ENCODE measurements around the gene GRM4.

GRM4 gene

DNA sequence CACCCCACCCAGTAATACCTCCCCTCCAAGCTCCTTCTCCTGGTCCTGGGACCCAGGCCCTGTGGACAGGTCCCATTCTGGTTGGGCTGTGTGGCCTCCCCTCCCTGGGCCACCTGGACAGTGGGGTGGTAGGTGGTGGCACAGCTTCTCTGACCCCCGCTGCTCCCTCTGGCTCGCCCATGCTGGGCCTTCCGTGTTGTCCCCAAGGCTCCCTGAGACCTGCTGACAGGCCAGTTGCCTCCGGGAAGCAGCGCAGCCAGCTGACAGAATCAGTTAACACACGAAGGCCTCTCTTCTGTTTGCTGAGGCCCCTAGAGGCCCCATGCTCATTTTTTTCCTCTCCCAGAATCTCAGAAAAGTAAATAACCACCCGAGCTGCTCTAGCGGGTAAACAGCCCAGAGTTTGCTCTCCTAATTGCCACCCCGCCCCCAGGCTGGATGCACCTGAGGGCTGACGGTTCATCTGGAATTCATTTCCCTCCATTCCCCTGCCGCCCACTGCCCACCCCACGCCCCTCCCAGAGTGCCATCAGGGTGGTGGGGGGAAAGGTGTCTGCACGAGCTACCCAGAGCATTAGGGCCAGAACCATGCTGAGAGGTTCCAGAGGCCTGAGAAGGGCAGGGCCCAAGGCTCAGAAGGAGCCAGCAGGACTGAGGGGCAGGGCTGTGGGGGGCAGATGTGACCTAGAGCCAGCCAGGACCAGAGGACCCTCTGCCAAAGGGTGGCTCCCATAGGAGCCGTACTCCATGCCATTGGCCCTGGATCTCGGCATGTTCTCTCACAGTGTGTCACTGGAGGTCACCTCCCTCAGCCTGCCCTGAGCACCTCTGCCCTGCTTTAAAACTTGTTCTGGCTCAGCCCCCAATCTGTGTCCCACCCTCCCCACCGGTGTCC, 157.5 kb downstream of the GRM4 start:
- TF ChIP-seq, protein P1, sequence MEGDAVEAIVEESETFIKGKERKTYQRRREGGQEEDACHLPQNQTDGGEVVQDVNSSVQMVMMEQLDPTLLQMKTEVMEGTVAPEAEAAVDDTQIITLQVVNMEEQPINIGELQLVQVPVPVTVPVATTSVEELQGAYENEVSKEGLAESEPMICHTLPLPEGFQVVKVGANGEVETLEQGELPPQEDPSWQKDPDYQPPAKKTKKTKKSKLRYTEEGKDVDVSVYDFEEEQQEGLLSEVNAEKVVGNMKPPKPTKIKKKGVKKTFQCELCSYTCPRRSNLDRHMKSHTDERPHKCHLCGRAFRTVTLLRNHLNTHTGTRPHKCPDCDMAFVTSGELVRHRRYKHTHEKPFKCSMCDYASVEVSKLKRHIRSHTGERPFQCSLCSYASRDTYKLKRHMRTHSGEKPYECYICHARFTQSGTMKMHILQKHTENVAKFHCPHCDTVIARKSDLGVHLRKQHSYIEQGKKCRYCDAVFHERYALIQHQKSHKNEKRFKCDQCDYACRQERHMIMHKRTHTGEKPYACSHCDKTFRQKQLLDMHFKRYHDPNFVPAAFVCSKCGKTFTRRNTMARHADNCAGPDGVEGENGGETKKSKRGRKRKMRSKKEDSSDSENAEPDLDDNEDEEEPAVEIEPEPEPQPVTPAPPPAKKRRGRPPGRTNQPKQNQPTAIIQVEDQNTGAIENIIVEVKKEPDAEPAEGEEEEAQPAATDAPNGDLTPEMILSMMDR (conservative IDR thresholded peaks at IDR 0.05; ENCODE audit: low read depth, low read length), result no peak
- H3K4me3 ChIP-seq (IDR thresholded peaks at IDR 0.05; ENCODE audit: insufficient read depth, low read depth, low read length), result no peak overlapping the region
- H3K27ac ChIP-seq, result no peak overlapping the region
- H3K4me2 ChIP-seq, result no peak overlapping the region
- H3K4me1 ChIP-seq (ENCODE audit: low read depth, poor library complexity, severe bottlenecking), result no peaks in the 10 kb centered on the region
- no peaks in the 10 kb centered on the region for H3K79me2 ChIP-seq (ENCODE audit: insufficient read depth, low read depth)
- no peak overlapping the region for H3K9ac ChIP-seq
- no peak overlapping the region for H2AFZ ChIP-seq (ENCODE audit: low read depth)
- no peaks in the 10 kb centered on the region for H4K20me1 ChIP-seq (ENCODE audit: insufficient read depth)
- peaks cover 69% of the 10 kb centered on the region for H3K27me3 ChIP-seq (ENCODE audit: insufficient read depth, low read depth)
- no peaks in the 10 kb centered on the region for H3K36me3 ChIP-seq (ENCODE audit: insufficient read depth)

DNA sequence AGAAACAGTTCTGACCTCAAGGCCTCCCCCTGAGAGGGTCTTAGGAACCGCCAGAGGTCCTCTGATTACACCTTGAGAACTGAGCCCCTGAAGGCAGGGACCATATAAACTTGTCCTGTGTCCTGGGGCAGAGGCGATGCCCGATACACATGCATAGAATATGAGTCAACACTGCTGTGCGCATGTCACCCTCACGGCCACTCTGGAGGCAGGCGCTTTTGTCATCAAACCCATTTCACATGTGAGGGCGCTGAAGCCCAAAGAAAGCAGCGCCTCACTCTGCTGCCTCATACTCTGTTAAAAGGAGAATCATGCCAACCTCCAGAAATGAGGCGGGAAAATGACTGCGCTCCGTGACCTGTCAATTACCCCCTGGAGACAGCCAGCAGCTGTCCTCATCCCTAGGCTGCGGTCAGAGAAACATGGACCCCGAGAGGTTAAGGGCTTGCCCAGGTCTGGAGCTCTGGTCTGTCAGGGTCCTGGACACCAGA, 158.3 kb downstream of the GRM4 start:
- H3K4me1 ChIP-seq (ENCODE audit: low read depth, poor library complexity, severe bottlenecking), result no peaks in the 10 kb centered on the region
- H3K9ac ChIP-seq, result no peak overlapping the region
- H3K4me3 ChIP-seq (IDR thresholded peaks at IDR 0.05; ENCODE audit: insufficient read depth, low read depth, low read length), result no peak overlapping the region
- no peaks in the 10 kb centered on the region for H3K79me2 ChIP-seq (ENCODE audit: insufficient read depth, low read depth)
- H3K4me2 ChIP-seq, result no peak overlapping the region
- no peaks in the 10 kb centered on the region for H3K36me3 ChIP-seq (ENCODE audit: insufficient read depth)
- H3K27ac ChIP-seq, result no peak overlapping the region
- no peaks in the 10 kb centered on the region for H4K20me1 ChIP-seq (ENCODE audit: insufficient read depth)
- peaks cover 71% of the 10 kb centered on the region for H3K27me3 ChIP-seq (ENCODE audit: insufficient read depth, low read depth)
- no peak overlapping the region for H2AFZ ChIP-seq (ENCODE audit: low read depth)
- TF ChIP-seq, protein P1 (conservative IDR thresholded peaks at IDR 0.05; ENCODE audit: low read depth, low read length), result no peak

DNA sequence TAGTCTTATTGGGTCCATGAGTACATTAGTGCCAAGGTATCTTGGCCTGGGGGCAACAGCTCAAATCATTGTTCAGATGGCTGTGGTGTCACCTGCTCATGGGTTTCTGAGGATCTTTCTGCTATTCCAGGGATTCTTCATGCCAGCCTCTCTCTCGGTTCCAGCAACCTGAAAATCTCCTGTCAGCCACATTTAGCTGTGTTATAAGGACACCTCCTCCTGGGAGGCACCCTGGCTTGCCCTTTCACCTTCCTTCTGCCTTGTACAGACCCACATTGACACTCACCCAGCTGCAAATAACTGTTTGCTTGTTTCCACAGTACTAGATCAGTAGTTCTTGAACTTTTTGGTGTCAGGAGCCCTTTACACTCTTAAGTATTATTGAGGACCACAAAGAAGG, 159.9 kb downstream of the GRM4 start:
- Histone ChIP-seq H3K79me2 (ENCODE audit: insufficient read depth, low read depth) (no peaks in the 10 kb centered on the region), H3K36me3 (ENCODE audit: insufficient read depth) (no peaks in the 10 kb centered on the region), H4K20me1 (ENCODE audit: insufficient read depth) (no peaks in the 10 kb centered on the region), H3K4me2 (no peak overlapping the region), H3K4me3 (IDR thresholded peaks at IDR 0.05; ENCODE audit: insufficient read depth, low read depth, low read length) (no peak overlapping the region), H2AFZ (ENCODE audit: low read depth) (no peak overlapping the region), H3K27ac (no peak overlapping the region), H3K9ac (no peak overlapping the region), H3K27me3 (ENCODE audit: insufficient read depth, low read depth) (peaks cover 73% of the 10 kb centered on the region), H3K4me1 (ENCODE audit: low read depth, poor library complexity, severe bottlenecking) (no peaks in the 10 kb centered on the region)
- TF ChIP-seq, protein P1 (conservative IDR thresholded peaks at IDR 0.05; ENCODE audit: low read depth, low read length), result no peak

DNA sequence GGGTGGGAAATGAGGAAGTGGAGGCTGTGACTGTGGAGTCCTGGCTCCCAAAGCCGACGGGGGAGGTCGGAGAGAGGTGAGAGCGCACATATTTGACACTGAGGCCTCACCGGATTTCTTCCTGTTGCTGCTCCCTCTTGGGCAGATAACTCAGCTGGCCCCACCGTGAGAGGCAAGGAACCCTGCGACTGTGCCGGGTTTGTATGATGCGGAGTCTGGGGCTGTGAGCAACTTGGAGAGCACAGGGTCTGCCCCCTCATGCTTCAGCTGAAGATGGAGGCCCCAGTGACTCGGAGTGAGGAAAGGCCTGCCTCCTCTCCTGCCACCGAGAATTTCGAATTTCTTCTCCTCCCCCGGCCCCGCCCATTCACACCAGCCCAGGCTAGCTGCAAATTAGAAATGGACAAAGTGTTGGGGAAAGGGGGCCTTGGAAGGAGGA, 160.6 kb downstream of the GRM4 start:
- H3K27ac ChIP-seq, result no peak overlapping the region
- peaks cover 79% of the 10 kb centered on the region for H3K27me3 ChIP-seq (ENCODE audit: insufficient read depth, low read depth)
- H3K79me2 ChIP-seq (ENCODE audit: insufficient read depth, low read depth), result no peaks in the 10 kb centered on the region
- no peak overlapping the region for H3K4me3 ChIP-seq (IDR thresholded peaks at IDR 0.05; ENCODE audit: insufficient read depth, low read depth, low read length)
- H3K36me3 ChIP-seq (ENCODE audit: insufficient read depth), result no peaks in the 10 kb centered on the region
- no peak overlapping the region for H2AFZ ChIP-seq (ENCODE audit: low read depth)
- no peaks in the 10 kb centered on the region for H4K20me1 ChIP-seq (ENCODE audit: insufficient read depth)
- H3K4me1 ChIP-seq (ENCODE audit: low read depth, poor library complexity, severe bottlenecking), result no peaks in the 10 kb centered on the region
- no peak overlapping the region for H3K9ac ChIP-seq
- TF ChIP-seq, protein P1 (conservative IDR thresholded peaks at IDR 0.05; ENCODE audit: low read depth, low read length), result no peak
- H3K4me2 ChIP-seq, result no peak overlapping the region
